Smooth muscle cell of the brain vasculature (primary cell): Measurements from ENCODE around the gene ENAH.
"Not testable (repeated sequence)": the region's sequence is repeated elsewhere in the genome, so short reads cannot be mapped to it uniquely, and the experiment has no call there.

ENCODE experiments used
- DNase-seq: peaks from one replicate; pipeline ENCODE4 v3.0.0-alpha.2; 2012; ENCODE audit warnings: low read depth, low spot score

ENAH gene

GRCh38 chr1:225474986-225475820 lies 177.7 kb downstream of the ENAH start:
- peak; percentile 51 for DNase-seq

- DNase-seq: no peak
Observed at GRCh38 chr1:225474439-225474985, 178.4 kb downstream of the ENAH start.

GRCh38 chr1:225473676-225474438 lies 179.1 kb downstream of the ENAH start:
- not testable (repeated sequence) for DNase-seq

DNA sequence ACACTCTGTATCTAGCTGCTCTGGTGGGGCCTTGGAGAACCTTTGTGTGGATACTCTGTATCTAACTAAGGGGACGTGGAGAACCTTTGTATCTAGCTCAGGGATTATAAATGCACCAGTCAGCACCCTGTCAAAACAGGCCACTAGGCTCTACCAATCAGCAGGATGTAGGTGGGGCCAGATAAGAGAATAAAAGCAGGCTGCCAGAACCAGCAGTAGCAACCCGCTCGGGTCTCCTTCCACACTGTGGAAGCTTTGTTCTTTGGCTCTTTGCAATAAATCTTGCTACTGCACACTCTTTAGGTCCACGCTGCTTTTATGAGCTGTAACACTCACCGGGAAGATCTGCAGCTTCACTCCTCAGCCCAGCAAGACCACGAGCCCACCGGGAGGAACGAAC lies 179.7 kb downstream of the ENAH start:
- not testable (repeated sequence) for DNase-seq

GRCh38 chr1:225471453-225472301 lies 181.2 kb downstream of the ENAH start:
- no peak for DNase-seq

DNA sequence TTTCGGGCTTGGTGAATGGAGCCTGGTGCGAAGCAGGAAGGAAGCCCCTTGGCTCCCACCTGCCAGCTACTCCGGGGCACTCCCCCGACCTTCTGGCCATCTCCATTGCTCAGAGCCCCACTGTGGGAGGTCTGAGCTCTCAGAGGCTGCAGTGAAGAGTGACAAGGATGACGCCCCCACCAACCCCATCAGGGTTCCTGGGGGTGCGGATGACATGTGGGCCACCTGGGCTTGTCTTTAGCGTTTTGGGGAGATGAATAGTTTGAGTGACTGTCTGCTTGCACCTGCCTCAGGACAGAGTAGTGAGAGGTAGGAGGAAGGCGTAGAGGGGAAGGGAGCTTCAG lies 181.8 kb downstream of the ENAH start:
- DNase-seq: no peak

DNA sequence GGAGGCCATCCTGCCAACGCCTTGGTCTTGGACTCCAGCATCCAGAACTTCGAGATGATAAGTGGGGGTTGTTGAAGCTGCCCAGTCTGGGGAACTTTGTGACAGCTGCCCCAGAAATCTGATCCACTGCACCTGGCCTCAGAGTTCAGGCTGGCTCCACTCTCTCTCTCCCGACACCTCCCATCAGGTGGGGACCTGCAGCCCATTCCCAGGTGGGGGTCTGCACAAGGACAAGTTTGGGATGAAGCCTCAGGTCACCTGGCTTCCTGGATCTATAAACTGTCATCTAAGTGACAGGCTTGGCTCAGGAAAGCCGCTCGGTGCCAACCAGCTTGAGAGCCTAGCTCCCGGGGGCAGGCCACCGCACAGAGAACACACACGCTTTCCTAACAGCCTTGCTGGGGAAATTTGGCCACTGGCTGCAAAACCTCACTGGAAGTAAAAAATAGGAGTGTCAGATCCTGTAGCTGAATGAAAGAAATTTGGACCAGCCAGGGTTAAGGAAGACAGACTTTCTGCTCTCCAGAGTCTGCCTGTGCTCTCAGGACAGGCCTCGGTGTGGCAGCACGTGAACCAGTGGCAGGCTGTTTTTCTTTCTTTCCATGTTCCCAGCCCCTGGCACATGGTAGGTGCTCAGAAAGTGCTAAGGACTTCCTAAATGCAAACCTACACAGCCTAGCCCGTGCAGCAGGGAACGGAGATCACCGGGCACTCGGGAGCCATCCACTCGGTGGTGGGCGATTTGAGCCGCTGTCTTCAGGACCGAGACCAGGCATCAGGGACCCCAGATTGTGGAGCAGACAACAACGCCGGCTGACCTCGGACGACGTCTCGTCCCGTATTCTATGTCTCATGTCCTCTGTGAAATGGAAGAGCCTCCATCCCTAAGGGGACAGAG lies 182.5 kb downstream of the ENAH start:
- no peak for DNase-seq

DNA sequence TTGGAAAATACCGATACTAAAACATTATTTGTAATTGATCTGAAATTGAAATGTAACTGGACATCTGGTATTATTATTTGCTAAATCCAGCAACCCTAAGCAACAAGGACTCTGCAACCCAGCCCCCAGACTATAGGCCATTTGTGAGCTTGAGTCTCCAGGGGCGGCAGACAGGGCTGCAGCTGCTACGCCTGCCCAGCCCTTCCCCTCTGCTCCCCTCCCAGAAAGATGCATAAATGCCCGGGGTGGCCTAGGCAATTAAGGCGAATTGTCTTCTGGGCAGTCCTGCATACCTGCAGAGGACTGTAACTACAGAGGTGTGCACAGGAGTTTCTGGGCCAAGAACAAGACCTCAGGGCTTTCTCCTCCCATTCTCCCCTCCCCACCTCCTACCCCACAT lies 183.9 kb downstream of the ENAH start:
- no peak for DNase-seq

DNA sequence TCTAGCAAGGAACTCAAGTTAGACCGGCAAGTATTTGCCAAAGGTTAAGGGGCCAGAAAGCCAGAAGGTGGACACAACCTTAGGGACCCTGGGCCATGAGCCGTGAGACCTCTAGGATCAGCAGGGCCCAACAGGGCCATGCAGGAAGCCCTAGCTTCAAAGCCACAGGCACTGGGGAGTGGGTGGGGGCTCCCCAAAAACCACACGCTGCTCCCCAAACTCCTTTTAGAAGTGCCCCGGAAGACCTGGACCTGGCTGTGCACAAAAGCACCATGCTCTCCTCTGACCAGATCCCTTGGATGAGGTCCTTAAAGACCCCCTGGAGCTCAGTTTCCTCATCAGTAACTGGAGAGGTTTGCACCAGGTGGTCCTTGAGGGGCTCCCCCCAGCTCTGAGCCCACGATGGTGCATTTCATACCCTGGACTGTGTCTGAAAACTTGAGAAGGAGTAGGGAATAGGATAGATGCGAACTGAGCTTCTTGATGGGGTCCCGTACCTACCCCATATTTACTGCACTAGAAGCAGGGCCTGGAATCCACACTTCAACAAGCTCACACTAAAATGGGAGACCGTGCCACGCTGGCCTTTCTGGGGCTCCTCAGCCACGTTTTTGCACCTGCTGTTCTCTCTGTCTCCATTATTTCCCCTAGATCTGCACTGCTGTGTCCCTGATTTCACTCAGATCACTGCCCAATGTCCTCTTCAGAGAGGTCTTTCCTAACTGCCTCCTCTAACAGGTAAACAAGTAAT lies 184.5 kb downstream of the ENAH start:
- no peak for DNase-seq

GRCh38 chr1:225467193-225468020 lies 185.5 kb downstream of the ENAH start:
- DNase-seq: no peak

GRCh38 chr1:225466848-225467192 lies 186.1 kb downstream of the ENAH start:
- no peak for DNase-seq

DNA sequence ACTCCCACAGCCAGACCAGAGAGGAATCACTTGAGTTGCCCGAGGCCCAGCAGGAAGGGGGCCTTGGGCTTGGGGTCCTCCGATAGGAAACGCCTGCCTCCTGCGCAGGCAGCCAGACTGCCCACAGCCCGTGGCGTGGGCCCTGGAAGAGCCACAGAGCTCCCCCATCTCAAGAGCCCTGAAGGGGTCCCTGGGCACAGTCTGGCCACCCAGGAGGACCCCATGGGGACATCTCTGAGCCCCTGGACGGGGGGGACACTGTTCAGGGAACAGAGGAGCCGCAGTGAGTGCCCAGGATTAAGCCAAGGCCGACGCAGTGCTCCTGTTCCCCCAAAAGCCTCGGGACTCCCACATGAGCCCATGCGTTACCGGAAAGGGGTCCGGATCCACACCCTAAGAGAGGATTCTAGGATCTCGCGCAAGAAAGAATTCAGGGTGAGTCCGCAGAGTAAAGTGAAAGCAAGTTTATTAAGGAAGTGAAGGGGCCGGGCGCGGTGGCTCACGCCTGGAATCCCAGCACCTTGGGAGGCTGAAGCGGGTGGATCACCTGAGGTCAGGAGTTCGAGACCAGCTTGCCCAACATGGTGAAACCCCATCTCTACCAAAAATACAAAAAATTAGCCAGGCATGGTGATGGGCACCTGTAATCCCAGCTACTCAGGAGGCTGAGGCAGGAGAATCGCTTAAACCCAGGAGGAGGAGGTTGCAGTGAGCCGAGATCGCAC lies 187.0 kb downstream of the ENAH start:
- no peak for DNase-seq

DNA sequence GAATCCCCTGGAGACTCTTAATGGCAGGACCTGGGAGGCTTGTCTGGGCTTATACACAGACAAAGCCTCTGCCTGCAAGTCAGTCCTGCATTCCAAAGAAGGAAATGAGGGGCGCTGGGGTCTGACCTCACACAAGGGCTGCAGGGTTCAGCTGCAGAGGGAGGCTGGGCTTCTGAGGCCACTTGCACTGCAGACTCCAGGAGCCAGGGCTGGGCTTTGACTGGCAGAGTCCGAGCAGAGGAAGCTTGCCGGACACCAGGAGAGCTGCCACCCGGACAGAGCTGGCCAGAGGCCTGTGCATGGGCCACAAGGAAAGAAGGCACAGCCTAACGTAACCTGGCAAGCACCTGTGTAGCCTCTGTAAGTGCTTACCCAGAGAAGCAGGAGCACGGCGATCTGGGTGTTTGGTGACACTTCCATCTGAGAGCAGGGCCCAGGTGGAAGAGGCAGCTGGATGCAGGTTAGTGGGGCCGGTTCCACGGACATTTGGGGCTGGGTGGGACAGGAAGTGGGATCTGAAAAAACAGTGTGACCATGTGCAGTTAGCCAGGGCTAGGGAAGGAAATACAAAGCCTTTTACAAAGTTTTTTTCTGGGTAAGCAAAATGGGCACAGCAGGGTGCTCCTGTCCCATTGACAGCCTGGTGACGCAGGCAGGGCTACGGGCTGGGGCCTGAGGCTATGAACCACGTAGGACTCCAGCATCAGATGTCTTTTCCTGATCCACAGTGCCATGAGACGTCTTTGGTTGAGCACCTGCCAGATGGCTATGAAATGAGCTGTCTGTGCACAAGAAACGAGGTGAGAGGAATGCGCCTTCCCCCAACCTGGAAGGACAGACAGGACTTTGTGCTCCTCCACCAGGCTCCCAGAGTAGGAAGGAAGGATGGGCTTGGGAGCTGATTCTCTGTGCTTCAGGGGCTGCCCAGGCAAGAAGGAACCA lies 187.8 kb downstream of the ENAH start:
- DNase-seq: no peak

GRCh38 chr1:225462714-225463574 lies 190.0 kb downstream of the ENAH start:
- DNase-seq: no peak

- no peak for DNase-seq
Observed at GRCh38 chr1:225462429-225462713, 190.6 kb downstream of the ENAH start.

- no peak for DNase-seq
Observed at GRCh38 chr1:225461533-225462428, 191.1 kb downstream of the ENAH start.
